Natural killer cell (primary cell): ENCODE results near the gene CHRD. TPM values are rescaled to one million over a fixed set of nuclear protein-coding genes. Genes with fewer than 3 reads are reported as not detected.

ENCODE experiments used
- ATAC-seq, 3 donors: fragments of 150-1000 bp in 2 of 3; fragments of 200-7000 bp in 1 of 3; cut with Tn5 transposase; 1 replicate in 1 of 3; 2 replicates in 2 of 3; pipeline ENCODE4 v1.10.0; 2021; ENCODE audit warnings: mild to moderate bottlenecking in 2 of 3, moderate library complexity in 2 of 3
- DNase-seq, 2 donors: peaks; one replicate each; pipeline versions ENCODE4 v3.0.0 to v3.0.0-alpha.2; 2013 to 2021; ENCODE audit warnings: mixed read lengths in 1 of 2
- H3K27ac ChIP-seq: one replicate; pipeline ENCODE4 v1.5.1; 2013; ENCODE audit warnings: mild to moderate bottlenecking, low read length
- H3K27me3 ChIP-seq: one replicate; pipeline ENCODE4 v1.6.1; 2013; ENCODE audit warnings: low read length; ENCODE audit not compliant: control insufficient read depth, insufficient read depth
- H3K36me3 ChIP-seq: one replicate; pipeline ENCODE4 v1.6.1; 2013; ENCODE audit warnings: low read length; ENCODE audit not compliant: control insufficient read depth, insufficient read depth
- H3K4me1 ChIP-seq: one replicate; pipeline ENCODE4 v1.6.1; 2013; ENCODE audit warnings: low read length; ENCODE audit not compliant: control insufficient read depth, insufficient read depth
- H3K4me3 ChIP-seq: one replicate; pipeline ENCODE4 v1.5.1; 2013; ENCODE audit warnings: low read length
- H3K9me3 ChIP-seq: one replicate; pipeline ENCODE4 v1.6.1; 2013; ENCODE audit warnings: low read length; ENCODE audit not compliant: control insufficient read depth, insufficient read depth
- H3K27ac Mint-ChIP-seq, 2 donors: one replicate each; pipeline ENCODE4 v1.8.0; 2022; ENCODE audit warnings: mild to moderate bottlenecking in 2 of 2, mixed read lengths in 2 of 2, moderate library complexity in 1 of 2
- H3K27me3 Mint-ChIP-seq, 2 donors: one replicate each; pipeline ENCODE4 v1.8.0; 2022; ENCODE audit warnings: low read depth in 2 of 2, mixed read lengths in 2 of 2
- H3K36me3 Mint-ChIP-seq: one replicate; pipeline ENCODE4 v1.8.0; 2022; ENCODE audit warnings: mixed read lengths
- H3K4me1 Mint-ChIP-seq, 2 donors: one replicate each; pipeline ENCODE4 v1.8.0; 2022; ENCODE audit warnings: mixed read lengths in 2 of 2
- H3K4me3 Mint-ChIP-seq: one replicate; pipeline ENCODE4 v1.8.0; 2022; ENCODE audit warnings: mild to moderate bottlenecking, moderate library complexity, mixed read lengths
- H3K9me3 Mint-ChIP-seq, 2 donors: one replicate each; pipeline ENCODE4 v1.8.0; 2022; ENCODE audit warnings: mixed read lengths in 2 of 2
- WGBS: methylation state at CpG from one replicate; pipeline ENCODE4 v1.1.7; 2013; ENCODE audit warnings: missing lambda C conversion rate; ENCODE audit not compliant: insufficient coverage; 5-methylcytosine and 5-hydroxymethylcytosine counted together
- intact Hi-C: fragments of 100-400 bp; cut with micrococcal nuclease; formaldehyde crosslinking; loops from one replicate; pipeline ENCODE4 v1.14.2; 2022
- total RNA-seq, 4 donors: library from RNA; stranded (reverse); fragments of 120-200 nt in 1 of 4; gene quantifications; one replicate each; pipeline versions ENCODE4 v1.2.3 to v1.2.4, GENCODE V29; 2013 to 2022
- TF ChIP-seq, protein P1 (sequence below): fragments of 200-600 bp; IDR thresholded peaks from one replicate; pipeline ENCODE4 v1.8.0; 2022; ENCODE audit warnings: antibody characterized with exemption

The CHRD gene
- total RNA-seq, 3 donors from 2014 or later (not counting 1 experiment from before 2014, with no cell fraction given), result 0.78 TPM; not detected in 2

DNA sequence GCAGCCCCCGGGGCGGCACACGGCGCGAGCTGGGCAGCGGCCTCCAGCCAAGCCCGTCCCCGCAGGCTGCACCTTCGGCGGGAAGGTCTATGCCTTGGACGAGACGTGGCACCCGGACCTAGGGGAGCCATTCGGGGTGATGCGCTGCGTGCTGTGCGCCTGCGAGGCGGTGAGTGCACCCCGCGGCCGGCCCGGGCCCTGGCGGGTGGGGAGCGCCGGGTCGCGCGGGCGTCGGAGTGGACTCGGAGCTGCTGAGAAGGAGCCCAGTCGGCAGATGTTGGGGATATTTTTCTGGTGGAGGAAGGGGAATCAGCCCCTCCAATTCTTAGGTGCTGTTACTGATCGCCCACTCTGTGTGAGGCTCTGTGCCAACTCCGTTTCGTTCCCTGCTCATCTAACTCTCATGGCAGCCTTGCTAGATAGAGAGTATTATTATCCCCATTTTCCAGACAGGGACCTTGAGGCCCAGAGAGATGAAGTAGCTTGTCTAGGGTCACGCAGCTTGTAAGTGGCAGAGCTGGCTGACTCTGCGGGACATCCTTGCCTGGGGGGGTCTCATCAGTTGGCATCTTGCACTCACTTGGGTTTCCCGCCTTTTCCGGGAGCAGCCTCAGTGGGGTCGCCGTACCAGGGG, 890 bp downstream of the CHRD start:
- no peaks in the 10 kb centered on the region for H3K9me3 ChIP-seq
- Mint-ChIP-seq H3K9me3 (no peaks in the 10 kb centered on the region), H3K4me1 (peaks cover 0 to 20% of the 10 kb centered on the region in 2 donors), H3K27me3 (peaks cover 37 to 68% of the 10 kb centered on the region in 2 donors), H3K27ac (no peak overlapping the region), H3K4me3 (peak overlapping the region; percentile 71), H3K36me3 (no peaks in the 10 kb centered on the region)
- intact Hi-C loops, result no loop called here
- H3K27me3 ChIP-seq, result peaks cover 23% of the 10 kb centered on the region
- 4% methylated on average over 40 of the region's 42 CpGs for WGBS
- no peaks in the 10 kb centered on the region for H3K36me3 ChIP-seq
- peak in 2 of 3 donors; percentile 60 to 71 for ATAC-seq
- DNase-seq, result peak in 1 of 2 donors; percentile 41
- TF ChIP-seq, protein P1, sequence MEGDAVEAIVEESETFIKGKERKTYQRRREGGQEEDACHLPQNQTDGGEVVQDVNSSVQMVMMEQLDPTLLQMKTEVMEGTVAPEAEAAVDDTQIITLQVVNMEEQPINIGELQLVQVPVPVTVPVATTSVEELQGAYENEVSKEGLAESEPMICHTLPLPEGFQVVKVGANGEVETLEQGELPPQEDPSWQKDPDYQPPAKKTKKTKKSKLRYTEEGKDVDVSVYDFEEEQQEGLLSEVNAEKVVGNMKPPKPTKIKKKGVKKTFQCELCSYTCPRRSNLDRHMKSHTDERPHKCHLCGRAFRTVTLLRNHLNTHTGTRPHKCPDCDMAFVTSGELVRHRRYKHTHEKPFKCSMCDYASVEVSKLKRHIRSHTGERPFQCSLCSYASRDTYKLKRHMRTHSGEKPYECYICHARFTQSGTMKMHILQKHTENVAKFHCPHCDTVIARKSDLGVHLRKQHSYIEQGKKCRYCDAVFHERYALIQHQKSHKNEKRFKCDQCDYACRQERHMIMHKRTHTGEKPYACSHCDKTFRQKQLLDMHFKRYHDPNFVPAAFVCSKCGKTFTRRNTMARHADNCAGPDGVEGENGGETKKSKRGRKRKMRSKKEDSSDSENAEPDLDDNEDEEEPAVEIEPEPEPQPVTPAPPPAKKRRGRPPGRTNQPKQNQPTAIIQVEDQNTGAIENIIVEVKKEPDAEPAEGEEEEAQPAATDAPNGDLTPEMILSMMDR, result no peak
- H3K4me3 ChIP-seq, result no peak overlapping the region
- H3K27ac ChIP-seq, result no peak overlapping the region
- H3K4me1 ChIP-seq, result peaks cover 14% of the 10 kb centered on the region

DNA sequence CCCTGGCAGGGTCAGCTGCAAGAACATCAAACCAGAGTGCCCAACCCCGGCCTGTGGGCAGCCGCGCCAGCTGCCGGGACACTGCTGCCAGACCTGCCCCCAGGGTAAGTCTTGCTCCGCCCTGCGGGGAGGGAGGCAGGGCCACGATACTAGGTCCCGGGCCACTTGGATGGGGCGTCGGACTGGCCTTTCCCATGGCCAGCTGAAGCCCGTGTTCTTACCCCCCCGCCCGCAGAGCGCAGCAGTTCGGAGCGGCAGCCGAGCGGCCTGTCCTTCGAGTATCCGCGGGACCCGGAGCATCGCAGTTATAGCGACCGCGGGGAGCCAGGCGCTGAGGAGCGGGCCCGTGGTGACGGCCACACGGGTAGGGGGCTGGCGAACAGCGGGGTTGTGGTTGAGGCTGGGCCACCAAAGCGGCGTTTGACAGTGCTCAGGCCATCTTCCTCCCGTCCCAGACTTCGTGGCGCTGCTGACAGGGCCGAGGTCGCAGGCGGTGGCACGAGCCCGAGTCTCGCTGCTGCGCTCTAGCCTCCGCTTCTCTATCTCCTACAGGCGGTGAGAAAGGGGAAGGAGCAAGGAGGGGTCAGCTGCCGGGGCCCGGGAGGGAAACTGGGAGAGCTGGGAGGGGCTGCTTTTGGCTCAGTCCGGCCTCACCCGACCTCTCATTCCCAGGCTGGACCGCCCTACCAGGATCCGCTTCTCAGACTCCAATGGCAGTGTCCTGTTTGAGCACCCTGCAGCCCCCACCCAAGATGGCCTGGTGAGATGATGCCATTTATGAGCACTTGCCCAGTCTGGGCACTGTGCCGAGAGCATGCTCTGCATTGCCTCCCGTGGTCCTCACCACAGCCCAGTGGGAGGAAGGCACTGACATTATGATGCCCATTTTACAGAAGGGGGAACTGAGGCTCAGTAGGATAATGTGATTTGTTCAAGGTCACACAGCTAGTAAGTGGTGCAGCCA, 1.7 kb downstream of the CHRD start:
- ATAC-seq, result peak in 2 of 3 donors; percentile 24

DNA sequence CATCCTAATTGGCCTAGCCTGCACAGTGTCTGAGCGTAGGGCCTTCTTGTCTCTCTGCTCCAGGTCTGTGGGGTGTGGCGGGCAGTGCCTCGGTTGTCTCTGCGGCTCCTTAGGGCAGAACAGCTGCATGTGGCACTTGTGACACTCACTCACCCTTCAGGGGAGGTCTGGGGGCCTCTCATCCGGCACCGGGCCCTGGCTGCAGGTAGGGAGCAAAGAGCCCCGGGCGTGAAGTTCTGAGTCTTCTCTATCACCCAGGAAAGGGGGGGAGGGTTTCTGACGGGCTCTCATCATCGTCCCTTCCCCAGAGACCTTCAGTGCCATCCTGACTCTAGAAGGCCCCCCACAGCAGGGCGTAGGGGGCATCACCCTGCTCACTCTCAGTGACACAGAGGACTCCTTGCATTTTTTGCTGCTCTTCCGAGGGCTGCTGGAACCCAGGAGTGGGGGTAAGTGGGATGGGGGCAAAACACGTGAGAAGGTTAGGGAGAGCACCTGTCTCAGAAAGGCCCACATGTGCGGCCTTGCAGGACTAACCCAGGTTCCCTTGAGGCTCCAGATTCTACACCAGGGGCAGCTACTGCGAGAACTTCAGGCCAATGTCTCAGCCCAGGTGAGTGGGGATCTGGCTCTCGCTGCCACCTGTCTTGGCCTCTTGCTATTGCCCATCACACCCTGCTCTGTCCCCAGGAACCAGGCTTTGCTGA, 2.6 kb downstream of the CHRD start:
- intact Hi-C loops, result no loop called here
- TF ChIP-seq, protein P1, result no peak
- peaks cover 14% of the 10 kb centered on the region for H3K4me1 ChIP-seq
- Mint-ChIP-seq H3K27ac (no peak overlapping the region), H3K9me3 (no peaks in the 10 kb centered on the region), H3K36me3 (no peaks in the 10 kb centered on the region), H3K27me3 (peaks cover 20 to 58% of the 10 kb centered on the region in 2 donors), H3K4me3 (no peak overlapping the region), H3K4me1 (peaks cover 0 to 20% of the 10 kb centered on the region in 2 donors)
- H3K4me3 ChIP-seq, result no peak overlapping the region
- no peak overlapping the region for H3K27ac ChIP-seq
- DNase-seq (no peak), ATAC-seq (no peak)
- H3K36me3 ChIP-seq, result no peaks in the 10 kb centered on the region
- H3K9me3 ChIP-seq, result no peaks in the 10 kb centered on the region
- WGBS, result 89% methylated on average over 10 of the region's 16 CpGs
- H3K27me3 ChIP-seq, result peaks cover 23% of the 10 kb centered on the region

More for the DNA sequence above, 1.7 kb downstream of the CHRD start:
- Mint-ChIP-seq H3K4me3 (peak overlapping the region; percentile 71), H3K36me3 (no peaks in the 10 kb centered on the region), H3K9me3 (no peaks in the 10 kb centered on the region), H3K4me1 (peaks cover 0 to 20% of the 10 kb centered on the region in 2 donors), H3K27ac (no peak overlapping the region), H3K27me3 (peaks cover 29 to 62% of the 10 kb centered on the region in 2 donors)
- Histone ChIP-seq H3K4me1 (peaks cover 14% of the 10 kb centered on the region), H3K4me3 (no peak overlapping the region), H3K36me3 (no peaks in the 10 kb centered on the region), H3K9me3 (no peaks in the 10 kb centered on the region), H3K27me3 (peaks cover 23% of the 10 kb centered on the region), H3K27ac (no peak overlapping the region)
- 6% methylated on average over 55 of the region's 55 CpGs for WGBS
- intact Hi-C loops, result no loop called here
- peak in 1 of 2 donors; percentile 22 for DNase-seq
- TF ChIP-seq, protein P1, result no peak
